Measurements from ENCODE around the gene FCN3. TPM values are rescaled to one million over a fixed set of nuclear protein-coding genes. Genes with fewer than 3 reads are reported as not detected.
A peak's percentile ranks its signal among the peaks of the same experiment; 100 is the strongest.

Gene FCN3
- total and polyA plus RNA-seq, 2 experiments from 2014 or later, result 0.81 to 3.6 TPM

GRCh38 chr1:27402349-27402754, 27.7 kb upstream of the FCN3 start:
- H3K27ac ChIP-seq, result peak overlapping the region; percentile 85
- no peak overlapping the region for H3K4me3 ChIP-seq
- peaks cover 4% of the 10 kb centered on the region for H3K36me3 ChIP-seq
- peaks cover 27% of the 10 kb centered on the region for H3K4me1 ChIP-seq (ENCODE audit: low read depth)
- H3K9me3 ChIP-seq (ENCODE audit: low read depth), result no peaks in the 10 kb centered on the region
- no peaks in the 10 kb centered on the region for H3K27me3 ChIP-seq
- peak; percentile 62 to 77 for DNase-seq (ENCODE audit: low read depth in 1 of 2, low spot score in 1 of 2)
- peak; percentile 63 for TF ChIP-seq CTCF (IDR thresholded peaks at IDR 0.05; ENCODE audit: low read depth, low read length)

GRCh38 chr1:27400963-27401341, 26.3 kb upstream of the FCN3 start:
- no peak overlapping the region for H3K4me3 ChIP-seq
- H3K27me3 ChIP-seq, result no peaks in the 10 kb centered on the region
- H3K9me3 ChIP-seq (ENCODE audit: low read depth), result no peaks in the 10 kb centered on the region
- no peak for TF ChIP-seq CTCF (IDR thresholded peaks at IDR 0.05; ENCODE audit: low read depth, low read length)
- peaks cover 28% of the 10 kb centered on the region for H3K4me1 ChIP-seq (ENCODE audit: low read depth)
- H3K36me3 ChIP-seq, result no peaks in the 10 kb centered on the region
- no peak for DNase-seq (ENCODE audit: low read depth in 1 of 2, low spot score in 1 of 2)
- no peak overlapping the region for H3K27ac ChIP-seq

- TF ChIP-seq CTCF (IDR thresholded peaks at IDR 0.05; ENCODE audit: low read depth, low read length), result no peak
- H3K9me3 ChIP-seq (ENCODE audit: low read depth), result no peaks in the 10 kb centered on the region
- H3K4me1 ChIP-seq (ENCODE audit: low read depth), result peaks cover 28% of the 10 kb centered on the region
- no peaks in the 10 kb centered on the region for H3K27me3 ChIP-seq
- no peaks in the 10 kb centered on the region for H3K36me3 ChIP-seq
- peak in 1 of 2 donors; percentile 46 for DNase-seq (ENCODE audit: low read depth in 1 of 2, low spot score in 1 of 2)
- no peak overlapping the region for H3K4me3 ChIP-seq
- no peak overlapping the region for H3K27ac ChIP-seq
Measured at GRCh38 chr1:27400082-27400962, 25.7 kb upstream of the FCN3 start.

- Histone ChIP-seq H3K27me3 (no peaks in the 10 kb centered on the region), H3K36me3 (no peaks in the 10 kb centered on the region), H3K4me3 (no peak overlapping the region), H3K4me1 (ENCODE audit: low read depth) (peaks cover 21% of the 10 kb centered on the region), H3K27ac (no peak overlapping the region), H3K9me3 (ENCODE audit: low read depth) (no peaks in the 10 kb centered on the region)
- no peak for TF ChIP-seq CTCF (IDR thresholded peaks at IDR 0.05; ENCODE audit: low read depth, low read length)
- peak in 1 of 2 donors; percentile 29 for DNase-seq (ENCODE audit: low read depth in 1 of 2, low spot score in 1 of 2)
Measured at GRCh38 chr1:27399251-27400025, 24.8 kb upstream of the FCN3 start.

- Histone ChIP-seq H3K4me1 (ENCODE audit: low read depth) (peaks cover 21% of the 10 kb centered on the region), H3K27me3 (no peaks in the 10 kb centered on the region), H3K9me3 (ENCODE audit: low read depth) (no peaks in the 10 kb centered on the region), H3K4me3 (no peak overlapping the region), H3K36me3 (no peaks in the 10 kb centered on the region), H3K27ac (no peak overlapping the region)
- TF ChIP-seq CTCF (IDR thresholded peaks at IDR 0.05; ENCODE audit: low read depth, low read length), result no peak
- DNase-seq (ENCODE audit: low read depth in 1 of 2, low spot score in 1 of 2), result no peak
Measured at GRCh38 chr1:27398405-27399149, 24.0 kb upstream of the FCN3 start.

Measured in cardiac muscle cell (in vitro differentiated cells and primary cell).